SK-N-SH treated with all-trans-retinoic acid at 6 μM for 48 hours (cell line): Measurements from ENCODE around the gene JAK1.

Experiments
- ATAC-seq: fragments of 200-7000 bp; cut with Tn5 transposase; 3 replicates; pipeline ENCODE4 v1.9.1; 2020; ENCODE audit warnings: mild to moderate bottlenecking, moderate library complexity
- ARNTL ChIP-seq: fragments of 450-650 bp; formaldehyde crosslinking; IDR thresholded peaks from 2 replicates; pipeline ENCODE4 v1.5.0; 2020; ENCODE audit warnings: low read depth, mild to moderate bottlenecking, moderate library complexity, borderline replicate concordance
- BACH2 ChIP-seq: fragments of 250-450 bp; sonication (Bioruptor Pico); IDR thresholded peaks from 2 replicates; pipeline ENCODE4 v1.9.0; 2021; ENCODE audit warnings: mild to moderate bottlenecking, borderline replicate concordance
- CSDC2 ChIP-seq: fragments of 250-450 bp; sonication (Bioruptor Pico); IDR thresholded peaks from 2 replicates; pipeline ENCODE4 v1.5.0; 2020; ENCODE audit warnings: mild to moderate bottlenecking, moderate library complexity
- ESRRG ChIP-seq: fragments of 250-450 bp; sonication (Bioruptor Pico); IDR thresholded peaks from 2 replicates; pipeline ENCODE4 v1.6.1; 2021; ENCODE audit warnings: mild to moderate bottlenecking
- GLIS3 ChIP-seq: fragments of 250-450 bp; sonication (Bioruptor Pico); IDR thresholded peaks from 2 replicates; pipeline ENCODE4 v1.5.0; 2020; ENCODE audit warnings: mild to moderate bottlenecking, moderate library complexity
- ISL1 ChIP-seq: fragments of 250-450 bp; sonication (Bioruptor Pico); IDR thresholded peaks from 2 replicates; pipeline ENCODE4 v2.1.2; 2022; ENCODE audit warnings: mild to moderate bottlenecking, moderate library complexity
- OSR1 ChIP-seq: fragments of 250-450 bp; sonication (Bioruptor Pico); IDR thresholded peaks from 2 replicates; pipeline ENCODE4 v1.8.0; 2022; ENCODE audit warnings: moderate library complexity, mild to moderate bottlenecking, inconsistent platforms
- PATZ1 ChIP-seq: fragments of 250-450 bp; sonication (Bioruptor Pico); IDR thresholded peaks from 2 replicates; pipeline ENCODE4 v1.8.0; 2020; ENCODE audit warnings: mild to moderate bottlenecking, moderate library complexity, borderline replicate concordance
- POU6F1 ChIP-seq: fragments of 250-450 bp; sonication (Bioruptor Pico); IDR thresholded peaks from 2 replicates; pipeline ENCODE4 v1.8.0; 2021; ENCODE audit warnings: low read depth, mild to moderate bottlenecking, moderate library complexity, borderline replicate concordance
- PPARA ChIP-seq: fragments of 250-450 bp; sonication (Bioruptor Pico); IDR thresholded peaks from 2 replicates; pipeline ENCODE4 v1.5.0; 2020; ENCODE audit warnings: mild to moderate bottlenecking, borderline replicate concordance
- RARB ChIP-seq: fragments of 250-450 bp; sonication (Bioruptor Pico); IDR thresholded peaks from 2 replicates; pipeline ENCODE4 v1.8.0; 2021; ENCODE audit warnings: mild to moderate bottlenecking, moderate library complexity
- SNAI2 ChIP-seq: fragments of 250-450 bp; sonication (Bioruptor Pico); IDR thresholded peaks from 2 replicates; pipeline ENCODE4 v1.5.0; 2020; ENCODE audit warnings: mild to moderate bottlenecking, moderate library complexity
- TCF4 ChIP-seq: fragments of 250-450 bp; sonication (Bioruptor Pico); IDR thresholded peaks from 2 replicates; pipeline ENCODE4 v1.8.0; 2021; ENCODE audit warnings: mild to moderate bottlenecking, moderate library complexity, borderline replicate concordance
- TOX ChIP-seq: fragments of 250-450 bp; sonication (Bioruptor Pico); IDR thresholded peaks from 2 replicates; pipeline ENCODE4 v1.8.0; 2021; ENCODE audit warnings: mild to moderate bottlenecking, moderate library complexity, borderline replicate concordance
- TSHZ2 ChIP-seq: fragments of 250-450 bp; sonication (Bioruptor Pico); IDR thresholded peaks from 2 replicates; pipeline ENCODE4 v1.5.0; 2020; ENCODE audit warnings: mild to moderate bottlenecking, moderate library complexity
- ZC3H10 ChIP-seq: fragments of 250-450 bp; sonication (Bioruptor Pico); IDR thresholded peaks from 2 replicates; pipeline ENCODE4 v1.5.1; 2021; ENCODE audit warnings: mild to moderate bottlenecking, moderate library complexity
- ZFP3 ChIP-seq: fragments of 250-450 bp; sonication (Bioruptor Pico); IDR thresholded peaks from 2 replicates; pipeline ENCODE4 v1.5.0; 2020; ENCODE audit warnings: mild to moderate bottlenecking, moderate library complexity
- ZFP30 ChIP-seq: fragments of 450-650 bp; formaldehyde crosslinking; IDR thresholded peaks from 2 replicates; pipeline ENCODE4 v1.5.0; 2022; ENCODE audit warnings: mild to moderate bottlenecking, moderate library complexity
- ZNF565 ChIP-seq: fragments of 450-650 bp; formaldehyde crosslinking; conservative IDR thresholded peaks from 2 replicates; pipeline ENCODE4 v1.5.0; 2020; ENCODE audit warnings: low read depth, mild to moderate bottlenecking, moderate library complexity
- ZNF70 ChIP-seq: fragments of 450-650 bp; formaldehyde crosslinking; IDR thresholded peaks from 2 replicates; pipeline ENCODE4 v1.5.0; 2020; ENCODE audit warnings: mild to moderate bottlenecking, moderate library complexity
- ZNF8 ChIP-seq: fragments of 450-650 bp; formaldehyde crosslinking; IDR thresholded peaks from 2 replicates; pipeline ENCODE4 v1.5.0; 2020; ENCODE audit warnings: mild to moderate bottlenecking, moderate library complexity
- TF ChIP-seq, protein P1 (sequence below): fragments of 250-450 bp; sonication (Bioruptor Pico); IDR thresholded peaks from 2 replicates; pipeline ENCODE4 v1.5.1; 2020; ENCODE audit warnings: low read depth, mild to moderate bottlenecking, moderate library complexity
- TF ChIP-seq, protein P2 (sequence below): fragments of 250-450 bp; sonication (Bioruptor Pico); IDR thresholded peaks from 2 replicates; pipeline ENCODE4 v1.5.1; 2021; ENCODE audit warnings: mild to moderate bottlenecking, moderate library complexity

Gene JAK1

DNA sequence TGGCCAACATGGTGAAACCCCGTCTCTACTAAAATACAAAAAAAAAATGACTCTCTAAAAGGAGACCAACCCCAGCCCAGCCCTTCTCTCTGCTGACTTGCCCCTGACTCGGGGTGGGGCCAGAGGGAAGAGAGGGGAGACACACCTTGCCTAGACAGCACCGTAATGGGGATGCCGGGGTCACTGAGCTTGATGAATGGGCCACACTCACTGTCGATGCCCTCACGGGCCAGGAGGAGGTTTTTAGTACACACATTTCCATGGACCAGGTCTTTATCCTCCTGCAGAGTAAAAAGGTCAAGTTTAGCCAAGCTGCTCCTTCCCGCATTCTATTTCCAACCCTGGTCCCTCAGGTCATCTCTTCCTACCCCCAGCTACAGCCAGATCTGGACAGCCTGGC, 121.7 kb downstream of the JAK1 start:
- TF ChIP-seq ZNF70 (no peak), TSHZ2 (CRISPR knock-in tag) (no peak), TCF4 (CRISPR knock-in tag) (no peak), GLIS3 (CRISPR knock-in tag) (no peak), PATZ1 (CRISPR knock-in tag) (no peak), ZNF8 (CRISPR knock-in tag) (no peak), ZNF565 (no peak), OSR1 (CRISPR knock-in tag) (no peak), ESRRG (no peak), ZFP30 (no peak), BACH2 (CRISPR knock-in tag) (no peak), TOX (CRISPR knock-in tag) (no peak)
- TF ChIP-seq, protein P1, sequence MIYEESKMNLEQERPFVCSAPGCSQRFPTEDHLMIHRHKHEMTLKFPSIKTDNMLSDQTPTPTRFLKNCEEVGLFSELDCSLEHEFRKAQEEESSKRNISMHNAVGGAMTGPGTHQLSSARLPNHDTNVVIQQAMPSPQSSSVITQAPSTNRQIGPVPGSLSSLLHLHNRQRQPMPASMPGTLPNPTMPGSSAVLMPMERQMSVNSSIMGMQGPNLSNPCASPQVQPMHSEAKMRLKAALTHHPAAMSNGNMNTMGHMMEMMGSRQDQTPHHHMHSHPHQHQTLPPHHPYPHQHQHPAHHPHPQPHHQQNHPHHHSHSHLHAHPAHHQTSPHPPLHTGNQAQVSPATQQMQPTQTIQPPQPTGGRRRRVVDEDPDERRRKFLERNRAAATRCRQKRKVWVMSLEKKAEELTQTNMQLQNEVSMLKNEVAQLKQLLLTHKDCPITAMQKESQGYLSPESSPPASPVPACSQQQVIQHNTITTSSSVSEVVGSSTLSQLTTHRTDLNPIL (CRISPR knock-in tag), result no peak
- TF ChIP-seq, all 23 proteins: peak for 0
- no peak for ATAC-seq

DNA sequence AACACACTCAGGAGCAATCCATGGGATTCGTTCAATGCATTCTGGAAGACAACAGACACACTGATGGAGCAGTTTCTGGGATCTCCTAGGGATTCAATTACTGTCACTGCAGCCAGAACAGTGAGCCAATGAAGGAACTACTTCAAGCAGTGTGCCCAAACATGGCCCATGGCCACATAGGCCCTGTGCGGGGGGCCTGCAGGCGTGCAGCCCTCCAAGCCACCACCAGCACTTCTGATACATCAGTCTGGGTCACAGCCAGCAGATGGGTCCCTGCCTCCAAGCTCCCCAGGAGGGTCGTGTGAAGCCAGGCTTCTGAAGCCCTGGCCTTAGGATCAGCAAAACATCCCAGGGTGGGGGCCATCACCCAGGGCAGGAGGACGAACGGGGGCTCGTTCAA, 122.2 kb downstream of the JAK1 start:
- TF ChIP-seq SNAI2 (CRISPR knock-in tag), result no peak
- TF ChIP-seq POU6F1 (CRISPR knock-in tag), result no peak
- no peak for TF ChIP-seq ZFP3 (CRISPR knock-in tag)
- no peak for TF ChIP-seq ZFP30
- TF ChIP-seq ARNTL (CRISPR knock-in tag), result no peak
- no peak for TF ChIP-seq BACH2 (CRISPR knock-in tag)
- no peak for TF ChIP-seq TCF4 (CRISPR knock-in tag)
- no peak for TF ChIP-seq ISL1 (CRISPR knock-in tag)
- TF ChIP-seq ZNF8 (CRISPR knock-in tag), result no peak
- TF ChIP-seq, protein P2, sequence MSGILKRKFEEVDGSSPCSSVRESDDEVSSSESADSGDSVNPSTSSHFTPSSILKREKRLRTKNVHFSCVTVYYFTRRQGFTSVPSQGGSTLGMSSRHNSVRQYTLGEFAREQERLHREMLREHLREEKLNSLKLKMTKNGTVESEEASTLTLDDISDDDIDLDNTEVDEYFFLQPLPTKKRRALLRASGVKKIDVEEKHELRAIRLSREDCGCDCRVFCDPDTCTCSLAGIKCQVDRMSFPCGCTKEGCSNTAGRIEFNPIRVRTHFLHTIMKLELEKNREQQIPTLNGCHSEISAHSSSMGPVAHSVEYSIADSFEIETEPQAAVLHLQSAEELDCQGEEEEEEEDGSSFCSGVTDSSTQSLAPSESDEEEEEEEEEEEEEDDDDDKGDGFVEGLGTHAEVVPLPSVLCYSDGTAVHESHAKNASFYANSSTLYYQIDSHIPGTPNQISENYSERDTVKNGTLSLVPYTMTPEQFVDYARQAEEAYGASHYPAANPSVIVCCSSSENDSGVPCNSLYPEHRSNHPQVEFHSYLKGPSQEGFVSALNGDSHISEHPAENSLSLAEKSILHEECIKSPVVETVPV (CRISPR knock-in tag), result no peak
- no peak for TF ChIP-seq PATZ1 (CRISPR knock-in tag)
- no peak for TF ChIP-seq ZC3H10 (CRISPR knock-in tag)
- TF ChIP-seq ZNF565, result no peak
- no peak for TF ChIP-seq CSDC2 (CRISPR knock-in tag)
- TF ChIP-seq RARB (CRISPR knock-in tag), result no peak
- no peak for TF ChIP-seq TOX (CRISPR knock-in tag)
- TF ChIP-seq PPARA, result no peak
- ATAC-seq, result no peak
